ENCODE results near the gene PPP1R15B.

The PPP1R15B gene

GRCh38 chr1:204411451-204412204 is at the start of gene PPP1R15B:
PPP1R15B (minus strand) TSS chr1:204411817; CDS start chr1:204411411, 406 bp downstream.
- FAIRE-seq (no peak), DNase-seq (ENCODE audit: insufficient read length, low spot score) (peak; percentile 77)
- peak; percentile 93 for TF ChIP-seq POLR2A (IDR thresholded peaks at IDR 0.05; ENCODE audit: low read depth, low read length)

GRCh38 chr1:204460346-204460745 is 48.7 kb upstream of the PPP1R15B start:
- TF ChIP-seq POLR2A (IDR thresholded peaks at IDR 0.05; ENCODE audit: low read depth, low read length): no peak
- FAIRE-seq (no peak), DNase-seq (ENCODE audit: insufficient read length, low spot score) (no peak)

- DNase-seq (ENCODE audit: insufficient read length, low spot score) (no peak), FAIRE-seq (no peak)
- TF ChIP-seq POLR2A (IDR thresholded peaks at IDR 0.05; ENCODE audit: low read depth, low read length): no peak
These were observed 48.1 kb upstream of the PPP1R15B start for GRCh38 chr1:204459706-204460105.

- no peak for TF ChIP-seq POLR2A (IDR thresholded peaks at IDR 0.05; ENCODE audit: low read depth, low read length)
- FAIRE-seq: no peak
- no peak for DNase-seq (ENCODE audit: insufficient read length, low spot score)
These were observed 46.0 kb upstream of the PPP1R15B start for GRCh38 chr1:204457666-204458065.

- DNase-seq (ENCODE audit: insufficient read length, low spot score) (no peak), FAIRE-seq (no peak)
- TF ChIP-seq POLR2A (IDR thresholded peaks at IDR 0.05; ENCODE audit: low read depth, low read length): no peak
These were observed 45.3 kb upstream of the PPP1R15B start for GRCh38 chr1:204456826-204457442.

- FAIRE-seq (no peak), DNase-seq (ENCODE audit: insufficient read length, low spot score) (no peak)
- TF ChIP-seq POLR2A (IDR thresholded peaks at IDR 0.05; ENCODE audit: low read depth, low read length): no peak
These were observed 44.2 kb upstream of the PPP1R15B start for GRCh38 chr1:204455831-204456145.

GRCh38 chr1:204455063-204455830 is 43.6 kb upstream of the PPP1R15B start:
- FAIRE-seq: no peak
- TF ChIP-seq POLR2A (IDR thresholded peaks at IDR 0.05; ENCODE audit: low read depth, low read length): no peak
- no peak for DNase-seq (ENCODE audit: insufficient read length, low spot score)

- DNase-seq (ENCODE audit: insufficient read length, low spot score) (no peak), FAIRE-seq (no peak)
- TF ChIP-seq POLR2A (IDR thresholded peaks at IDR 0.05; ENCODE audit: low read depth, low read length): no peak
These were observed 42.9 kb upstream of the PPP1R15B start for GRCh38 chr1:204454476-204454875.

- FAIRE-seq: no peak
These were observed 41.6 kb upstream of the PPP1R15B start for GRCh38 chr1:204453141-204453772.

GRCh38 chr1:204451352-204452124 is 39.9 kb upstream of the PPP1R15B start:
- DNase-seq (ENCODE audit: insufficient read length, low spot score) (no peak), FAIRE-seq (no peak)
- no peak for TF ChIP-seq POLR2A (IDR thresholded peaks at IDR 0.05; ENCODE audit: low read depth, low read length)

More at GRCh38 chr1:204453141-204453772, 41.6 kb upstream of the PPP1R15B start:
- no peak for DNase-seq (ENCODE audit: insufficient read length, low spot score)
- no peak for TF ChIP-seq POLR2A (IDR thresholded peaks at IDR 0.05; ENCODE audit: low read depth, low read length)

- no peak for DNase-seq (ENCODE audit: insufficient read length, low spot score)
- no peak for FAIRE-seq
- no peak for TF ChIP-seq POLR2A (IDR thresholded peaks at IDR 0.05; ENCODE audit: low read depth, low read length)
These were observed 39.0 kb upstream of the PPP1R15B start for GRCh38 chr1:204450461-204451257.

GRCh38 chr1:204449678-204450280 is 38.2 kb upstream of the PPP1R15B start:
- no peak for DNase-seq (ENCODE audit: insufficient read length, low spot score)
- no peak for TF ChIP-seq POLR2A (IDR thresholded peaks at IDR 0.05; ENCODE audit: low read depth, low read length)
- FAIRE-seq: no peak

Measured in H54 (cell line).